KMS-11 (cell line): Measurements from ENCODE around the gene TRIM54.
"Not testable (repeated sequence)": the region's sequence is repeated elsewhere in the genome, so short reads cannot be mapped to it uniquely, and the experiment has no call there.

Experiments
- H2AFZ ChIP-seq: fragments of 200-600 bp; sonication (generic); 2 replicates; pipeline ENCODE4 v1.6.1; 2016; ENCODE audit warnings: antibody characterized with exemption, mixed run types, low read depth
- H3K27ac ChIP-seq: fragments of 200-600 bp; sonication (generic); 2 replicates; pipeline ENCODE4 v1.6.1; 2016; ENCODE audit warnings: mild to moderate bottlenecking, mixed run types
- H3K27me3 ChIP-seq: fragments of 200-600 bp; sonication (generic); 2 replicates; pipeline ENCODE4 v1.6.1; 2017; ENCODE audit warnings: mild to moderate bottlenecking, low read depth, mixed run types, moderate library complexity; ENCODE audit not compliant: insufficient read depth
- H3K36me3 ChIP-seq: fragments of 200-600 bp; sonication (generic); 2 replicates; pipeline ENCODE4 v1.6.1; 2017; ENCODE audit warnings: mild to moderate bottlenecking, mixed run types; ENCODE audit not compliant: insufficient read depth
- H3K4me1 ChIP-seq: fragments of 200-600 bp; sonication (generic); 2 replicates; pipeline ENCODE4 v1.6.1; 2016; ENCODE audit warnings: mild to moderate bottlenecking, low read depth, mixed run types; ENCODE audit not compliant: poor library complexity, severe bottlenecking
- H3K4me2 ChIP-seq: fragments of 200-600 bp; sonication (generic); 2 replicates; pipeline ENCODE4 v1.7.0; 2016; ENCODE audit warnings: mild to moderate bottlenecking, mixed run types
- H3K4me3 ChIP-seq: fragments of 200-600 bp; sonication (generic); IDR thresholded peaks from 2 replicates; pipeline ENCODE4 v1.6.1; 2017; ENCODE audit warnings: low read depth, low read length, mixed read lengths; ENCODE audit not compliant: insufficient read depth
- H3K79me2 ChIP-seq: fragments of 200-600 bp; sonication (generic); 2 replicates; pipeline ENCODE4 v1.6.1; 2016; ENCODE audit warnings: low read depth, mixed run types; ENCODE audit not compliant: insufficient read depth
- H3K9ac ChIP-seq: fragments of 200-600 bp; sonication (generic); 2 replicates; pipeline ENCODE4 v1.6.1; 2016; ENCODE audit warnings: mild to moderate bottlenecking, mixed run types
- H4K20me1 ChIP-seq: fragments of 200-600 bp; sonication (generic); 2 replicates; pipeline ENCODE4 v1.6.1; 2016; ENCODE audit warnings: mild to moderate bottlenecking, mixed run types; ENCODE audit not compliant: insufficient read depth
- CTCF ChIP-seq: fragments of 200-600 bp; sonication (generic); conservative IDR thresholded peaks from 2 replicates; pipeline ENCODE4 v1.6.1; 2017; ENCODE audit warnings: low read depth, mild to moderate bottlenecking, antibody characterized with exemption, low read length, moderate library complexity, mixed read lengths

TRIM54 gene

GRCh38 chr2:27336173-27336572 is 53.9 kb downstream of the TRIM54 start:
- TF ChIP-seq CTCF, result no peak
- Histone ChIP-seq H3K4me2 (no peak overlapping the region), H3K9ac (no peak overlapping the region), H3K36me3 (peaks cover 7% of the 10 kb centered on the region; the same call in 1 of the 2 replicates), H3K4me3 (no peak overlapping the region), H3K27ac (no peak overlapping the region), H3K79me2 (no peaks in the 10 kb centered on the region), H3K4me1 (no peaks in the 10 kb centered on the region), H4K20me1 (no peaks in the 10 kb centered on the region), H2AFZ (no peak overlapping the region), H3K27me3 (no peaks in the 10 kb centered on the region)

GRCh38 chr2:27347641-27348040 is 65.4 kb downstream of the TRIM54 start:
- no peak overlapping the region for H3K27ac ChIP-seq
- H3K79me2 ChIP-seq, result peaks cover 79% of the 10 kb centered on the region
- no peak for TF ChIP-seq CTCF
- H3K27me3 ChIP-seq, result no peaks in the 10 kb centered on the region
- no peak overlapping the region for H3K4me2 ChIP-seq
- H3K4me1 ChIP-seq, result peaks cover 33% of the 10 kb centered on the region
- no peak overlapping the region for H3K4me3 ChIP-seq
- H2AFZ ChIP-seq, result no peak overlapping the region
- H4K20me1 ChIP-seq, result 0 out of 2 replicates have a peak, but pooled peaks cover 9% of the 10 kb centered on the region
- no peak overlapping the region for H3K9ac ChIP-seq
- no peaks in the 10 kb centered on the region; the same call in 1 of the 2 replicates for H3K36me3 ChIP-seq

GRCh38 chr2:27350106-27350693 is 68.0 kb downstream of the TRIM54 start:
- H4K20me1 ChIP-seq, result 0 out of 2 replicates have a peak, but pooled peaks cover 9% of the 10 kb centered on the region
- no peak overlapping the region for H2AFZ ChIP-seq
- H3K79me2 ChIP-seq, result peaks cover 93% of the 10 kb centered on the region
- H3K27ac ChIP-seq, result peak overlapping the region; percentile 44; the same call in 1 of the 2 replicates
- no peaks in the 10 kb centered on the region for H3K27me3 ChIP-seq
- H3K9ac ChIP-seq, result 0 out of 2 replicates have a peak overlapping the region, but pooled peaks have one; percentile 6
- peak overlapping the region; percentile 48 for H3K4me2 ChIP-seq
- H3K4me1 ChIP-seq, result peaks cover 54% of the 10 kb centered on the region
- H3K36me3 ChIP-seq, result no peaks in the 10 kb centered on the region
- no peak overlapping the region for H3K4me3 ChIP-seq
- no peak for TF ChIP-seq CTCF

- Histone ChIP-seq H3K9ac (no peak overlapping the region), H2AFZ (no peak overlapping the region), H3K36me3 (no peaks in the 10 kb centered on the region), H3K27me3 (no peaks in the 10 kb centered on the region), H4K20me1 (0 out of 2 replicates have a peak, but pooled peaks cover 9% of the 10 kb centered on the region), H3K27ac (no peak overlapping the region), H3K79me2 (peaks cover 88% of the 10 kb centered on the region), H3K4me1 (peaks cover 55% of the 10 kb centered on the region), H3K4me3 (no peak overlapping the region), H3K4me2 (peak overlapping the region; percentile 3; the same call in 1 of the 2 replicates)
- no peak for TF ChIP-seq CTCF
Measured at GRCh38 chr2:27351802-27352598, 69.8 kb downstream of the TRIM54 start.

- H3K4me3 ChIP-seq, H3K9ac ChIP-seq, H3K27ac ChIP-seq, H2AFZ ChIP-seq, H3K4me2 ChIP-seq, H3K36me3 ChIP-seq, H3K27me3 ChIP-seq, H4K20me1 ChIP-seq: not testable (repeated sequence)
- peaks cover 88% of the 10 kb centered on the region for H3K79me2 ChIP-seq
- H3K4me1 ChIP-seq, result peaks cover 63% of the 10 kb centered on the region
Measured at GRCh38 chr2:27353386-27353761, 71.1 kb downstream of the TRIM54 start.
